Progenitor cell of endocrine pancreas (in vitro differentiated cells): ENCODE measurements around the gene POLD2. TPM values are rescaled to one million over a fixed set of nuclear protein-coding genes. Genes with fewer than 3 reads are reported as not detected.

Experiments
- DNase-seq: peaks from one replicate; pipeline ENCODE4 v3.0.0; 2021; ENCODE audit warnings: low spot score; ENCODE audit not compliant: unreplicated experiment
- H3K27ac Mint-ChIP-seq: 2 replicates; pipeline ENCODE4 v1.8.0; 2021; ENCODE audit warnings: mild to moderate bottlenecking, moderate library complexity, mixed read lengths
- H3K27me3 Mint-ChIP-seq: 2 replicates; pipeline ENCODE4 v1.8.0; 2021; ENCODE audit warnings: mixed read lengths
- H3K36me3 Mint-ChIP-seq: 2 replicates; pipeline ENCODE4 v1.8.0; 2022; ENCODE audit warnings: mixed read lengths; ENCODE audit not compliant: insufficient read depth
- H3K4me1 Mint-ChIP-seq: 2 replicates; pipeline ENCODE4 v1.8.0; 2021; ENCODE audit warnings: low read depth, mixed read lengths
- H3K4me3 Mint-ChIP-seq: 2 replicates; pipeline ENCODE4 v1.8.0; 2021; ENCODE audit warnings: low read depth, mild to moderate bottlenecking, moderate library complexity, mixed read lengths
- H3K9me3 Mint-ChIP-seq: 2 replicates; pipeline ENCODE4 v1.8.0; 2021; ENCODE audit warnings: low read depth, mixed read lengths
- total RNA-seq: library from RNA; stranded (reverse); gene quantifications from 2 replicates; pipeline ENCODE4 v1.2.1, GENCODE V29; 2021
- TF ChIP-seq, protein P1 (sequence below): fragments of 200-600 bp; sonication (generic); IDR thresholded peaks from one replicate; pipeline ENCODE4 v1.5.0; 2021; ENCODE audit warnings: antibody characterized with exemption, mild to moderate bottlenecking; ENCODE audit not compliant: unreplicated experiment

The POLD2 gene
- total RNA-seq, 1 donor from 2014 or later, result 104 TPM

DNA sequence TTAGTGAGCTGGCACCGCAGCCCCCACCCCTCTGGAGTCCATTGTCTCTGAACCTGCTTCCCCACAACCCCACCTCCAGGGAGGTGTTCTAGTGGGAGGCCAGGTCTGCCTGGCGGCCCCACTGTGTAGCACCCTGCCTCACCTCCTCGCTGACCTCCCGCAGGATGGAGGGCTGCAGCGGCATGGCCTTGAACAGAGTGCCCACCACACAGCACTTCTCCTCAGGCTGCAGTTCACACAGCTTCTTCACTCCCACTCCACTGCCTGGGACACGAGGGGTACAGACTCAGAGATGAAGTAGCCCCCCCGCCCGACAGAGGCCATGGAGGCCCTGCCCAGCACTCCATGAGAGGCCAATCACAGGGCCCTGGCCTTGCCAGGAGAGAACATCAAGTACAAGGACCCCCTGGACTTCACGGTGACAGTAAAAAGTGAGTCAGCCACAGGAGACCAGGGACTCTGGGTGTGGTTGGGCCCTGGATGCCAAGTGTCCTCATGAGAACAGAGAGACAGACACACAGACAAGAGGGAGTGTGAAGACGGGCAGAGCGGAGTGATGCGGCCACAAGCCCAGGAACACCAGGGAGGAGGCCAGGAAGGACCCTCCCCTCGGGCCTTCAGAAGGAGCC is 5.4 kb downstream of the POLD2 start:
- H3K36me3 Mint-ChIP-seq, result peaks cover 13% of the 10 kb centered on the region
- H3K4me3 Mint-ChIP-seq, result no peak overlapping the region

DNA sequence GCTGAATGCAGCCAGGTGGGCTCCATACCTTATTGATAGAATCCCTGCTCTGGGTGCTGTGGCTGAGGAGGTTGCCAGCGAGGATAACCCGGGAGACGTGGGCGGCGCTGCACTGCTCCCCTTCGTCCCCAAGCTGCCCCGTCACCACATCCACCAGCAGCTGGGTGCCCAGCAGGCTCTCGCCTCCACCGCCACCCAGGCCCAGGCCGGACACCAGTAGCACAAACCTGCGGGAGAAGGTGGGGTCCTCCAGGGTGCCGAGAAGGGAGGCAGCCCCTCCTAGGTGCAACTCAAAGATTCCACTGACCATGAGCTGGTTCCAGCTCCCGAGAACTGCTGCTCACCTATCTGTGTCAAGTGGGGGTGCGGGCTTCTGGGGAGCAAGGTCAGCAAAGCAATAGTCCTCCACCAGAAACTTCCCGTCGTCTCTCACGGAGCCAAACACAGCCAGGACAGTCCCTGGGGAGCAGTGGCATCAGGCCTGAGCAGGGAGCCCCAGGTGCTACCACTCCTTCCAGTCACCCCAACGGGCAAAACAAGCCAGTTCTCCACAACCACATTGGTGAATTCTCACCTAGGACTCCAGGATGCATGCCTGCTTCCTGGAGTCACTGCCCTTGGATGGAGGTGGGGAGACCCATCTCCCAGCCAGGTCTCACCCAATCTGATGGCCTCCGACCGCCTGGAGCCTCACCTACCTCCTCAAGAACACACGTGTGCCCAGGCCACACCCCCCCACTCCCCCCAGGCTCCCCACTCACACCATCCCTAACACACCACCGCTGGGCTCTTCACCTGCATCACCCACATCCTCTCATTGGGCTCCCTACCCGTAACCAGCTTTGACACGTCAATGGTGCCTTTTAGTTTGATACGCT is 6.3 kb downstream of the POLD2 start:
- H3K9me3 Mint-ChIP-seq, result no peaks in the 10 kb centered on the region
- no peaks in the 10 kb centered on the region for H3K27me3 Mint-ChIP-seq
- no peak overlapping the region for H3K4me3 Mint-ChIP-seq
- H3K36me3 Mint-ChIP-seq, result peaks cover 13% of the 10 kb centered on the region
- TF ChIP-seq, protein P1, sequence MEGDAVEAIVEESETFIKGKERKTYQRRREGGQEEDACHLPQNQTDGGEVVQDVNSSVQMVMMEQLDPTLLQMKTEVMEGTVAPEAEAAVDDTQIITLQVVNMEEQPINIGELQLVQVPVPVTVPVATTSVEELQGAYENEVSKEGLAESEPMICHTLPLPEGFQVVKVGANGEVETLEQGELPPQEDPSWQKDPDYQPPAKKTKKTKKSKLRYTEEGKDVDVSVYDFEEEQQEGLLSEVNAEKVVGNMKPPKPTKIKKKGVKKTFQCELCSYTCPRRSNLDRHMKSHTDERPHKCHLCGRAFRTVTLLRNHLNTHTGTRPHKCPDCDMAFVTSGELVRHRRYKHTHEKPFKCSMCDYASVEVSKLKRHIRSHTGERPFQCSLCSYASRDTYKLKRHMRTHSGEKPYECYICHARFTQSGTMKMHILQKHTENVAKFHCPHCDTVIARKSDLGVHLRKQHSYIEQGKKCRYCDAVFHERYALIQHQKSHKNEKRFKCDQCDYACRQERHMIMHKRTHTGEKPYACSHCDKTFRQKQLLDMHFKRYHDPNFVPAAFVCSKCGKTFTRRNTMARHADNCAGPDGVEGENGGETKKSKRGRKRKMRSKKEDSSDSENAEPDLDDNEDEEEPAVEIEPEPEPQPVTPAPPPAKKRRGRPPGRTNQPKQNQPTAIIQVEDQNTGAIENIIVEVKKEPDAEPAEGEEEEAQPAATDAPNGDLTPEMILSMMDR, result no peak
- H3K27ac Mint-ChIP-seq, result no peak overlapping the region
- no peak for DNase-seq
- peaks cover under 1% of the 10 kb centered on the region for H3K4me1 Mint-ChIP-seq

More for the DNA sequence above, 5.4 kb downstream of the POLD2 start:
- Mint-ChIP-seq H3K9me3 (no peaks in the 10 kb centered on the region), H3K27me3 (no peaks in the 10 kb centered on the region), H3K27ac (no peak overlapping the region), H3K4me1 (peaks cover 8% of the 10 kb centered on the region)
- TF ChIP-seq, protein P1, result no peak
- DNase-seq, result no peak

GRCh38 chr7:44116087-44116788 is 7.1 kb downstream of the POLD2 start:
- Mint-ChIP-seq H3K27me3 (no peaks in the 10 kb centered on the region), H3K36me3 (peaks cover 13% of the 10 kb centered on the region), H3K4me1 (no peaks in the 10 kb centered on the region), H3K9me3 (no peaks in the 10 kb centered on the region), H3K27ac (no peak overlapping the region), H3K4me3 (no peak overlapping the region)
- TF ChIP-seq, protein P1, result no peak
- DNase-seq, result no peak

DNA sequence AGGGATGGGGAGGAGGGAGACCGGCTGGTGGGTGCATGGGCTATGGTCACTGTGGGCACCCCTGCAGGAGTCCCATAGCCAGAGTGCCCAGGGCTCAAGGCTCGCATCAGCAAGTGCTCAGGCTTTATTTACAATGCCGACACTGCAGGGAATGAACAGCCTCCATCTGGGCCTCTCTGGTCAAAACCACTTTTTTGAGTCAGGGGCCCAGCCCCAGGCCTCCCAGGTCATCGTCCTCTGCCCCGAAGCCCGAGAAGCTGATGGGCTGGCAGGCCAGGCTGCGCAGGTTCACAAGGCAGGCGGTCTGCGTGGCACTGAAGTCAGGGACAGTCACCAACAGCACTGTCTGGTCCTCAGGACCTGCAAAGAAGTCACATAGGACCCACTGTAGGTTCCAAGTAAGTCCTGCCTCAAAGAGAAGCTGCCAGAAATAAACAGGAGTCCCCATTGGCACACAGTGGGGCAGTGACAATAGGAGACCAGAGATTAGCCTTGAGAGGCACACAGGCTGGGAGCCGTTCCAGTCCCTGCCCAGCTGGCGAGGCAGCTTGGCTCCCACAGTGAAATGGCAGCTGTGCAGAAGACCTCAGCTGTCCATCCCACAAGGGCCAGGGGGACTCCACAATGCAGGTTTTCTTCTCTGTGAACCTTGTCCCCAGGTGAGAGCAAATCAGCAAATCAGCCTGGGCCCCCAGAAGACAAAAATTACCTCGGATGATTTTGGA is 8.6 kb downstream of the POLD2 start:
- no peak for DNase-seq
- peaks cover 8% of the 10 kb centered on the region for H3K36me3 Mint-ChIP-seq
- no peaks in the 10 kb centered on the region for H3K4me1 Mint-ChIP-seq
- no peaks in the 10 kb centered on the region for H3K9me3 Mint-ChIP-seq
- no peaks in the 10 kb centered on the region for H3K27me3 Mint-ChIP-seq
- no peak overlapping the region for H3K27ac Mint-ChIP-seq
- H3K4me3 Mint-ChIP-seq, result no peak overlapping the region
- TF ChIP-seq, protein P1, result no peak
